ENCODE results near the gene ICA1. TPM values are rescaled to one million over a fixed set of nuclear protein-coding genes. Genes with fewer than 3 reads are reported as not detected.

ICA1 gene
- total and polyA plus RNA-seq, 2 of the 4 experiments (the other 2 are of a cell fraction) = not detected

GRCh38 chr7:8258166-8258565 is 3.8 kb downstream of the ICA1 start:
- Histone ChIP-seq H3K4me2 (ENCODE audit: low read depth, low read length) (no peak overlapping the region), H4K20me1 (ENCODE audit: insufficient read depth, low read length) (no peaks in the 10 kb centered on the region), H3K27ac (ENCODE audit: insufficient read depth, low read length) (no peak overlapping the region), H3K9ac (ENCODE audit: low read depth, low read length) (no peak overlapping the region), H3K4me1 (ENCODE audit: control insufficient read depth, insufficient read depth, low read length) (no peaks in the 10 kb centered on the region), H3K9me1 (ENCODE audit: insufficient read depth, low read length) (no peaks in the 10 kb centered on the region), H2AK9ac (replicated peaks; ENCODE audit: low read depth, low read length, poor library complexity) (no peak overlapping the region), H3K4ac (ENCODE audit: low read depth, low read length) (no peak overlapping the region), H2BK15ac (ENCODE audit: low read depth, low read length) (no peak overlapping the region), H3K4me3 (ENCODE audit: insufficient read depth, low read depth, low read length) (no peak overlapping the region), H3K27me3 (ENCODE audit: control insufficient read depth, insufficient read depth, low read length) (peaks cover 8% of the 10 kb centered on the region), H3K14ac (replicated peaks; ENCODE audit: low read depth, low read length) (no peak overlapping the region), H2BK20ac (ENCODE audit: low read depth, low read length) (no peak overlapping the region), H4K8ac (ENCODE audit: low read depth in 2 of 2, low read length in 2 of 2) (no peak overlapping the region), H3K23ac (ENCODE audit: low read depth, low read length) (no peak overlapping the region), H3K18ac (ENCODE audit: low read depth, low read length) (no peak overlapping the region), H3K36me3 (ENCODE audit: control insufficient read depth, insufficient read depth, low read length) (no peaks in the 10 kb centered on the region), H3K9me3 (ENCODE audit: control insufficient read depth, insufficient read depth, low read length) (peaks cover 2% of the 10 kb centered on the region; the same call in 1 of the 2 replicates), H4K91ac (ENCODE audit: insufficient read depth, low read depth, low read length) (no peak overlapping the region), H4K5ac (ENCODE audit: low read depth, low read length) (no peak overlapping the region), H3K79me1 (ENCODE audit: low read depth in 1 of 2, low read length in 2 of 2) (no peaks in the 10 kb centered on the region), H2AK5ac (ENCODE audit: low read depth, low read length) (no peak overlapping the region), H2BK120ac (ENCODE audit: low read depth, low read length) (no peak overlapping the region), H2AFZ (replicated peaks; ENCODE audit: low read length, poor library complexity) (no peak overlapping the region), H3K56ac (ENCODE audit: extremely low read depth, insufficient read depth, low read length) (no peak overlapping the region), H2BK5ac (ENCODE audit: low read depth, low read length, poor library complexity, severe bottlenecking) (no peak overlapping the region)
- DNase-seq (no peak), ATAC-seq (ENCODE audit: low read depth) (no peak)
- in situ Hi-C loops (cut with MboI; ENCODE audit: low sequenced_read_pairs) (no loop called here), intact Hi-C loops (cut with micrococcal nuclease) (no loop called here), dilution Hi-C loops (cut with HindIII; ENCODE audit: low sequenced_read_pairs, unreplicated experiment) (no loop called here)
- no TSS peak for BruUV-seq (replicated peaks)
- WGBS, 2 experiments (ENCODE audit: extremely low coverage in 2 of 2, insufficient read length in 1 of 2) = 100% methylated on average over 1 of the region's 4 CpGs; no CpG with 5 or more reads in 1 of the 2 experiments
- ChIA-PET CTCF (no interaction called here), POLR2A (ENCODE audit: unreplicated experiment) (no interaction called here)
- TF ChIP-seq USF2 (IDR thresholded peaks at IDR 0.05; ENCODE audit: low read depth, low read length) = no peak
- TF ChIP-seq MAZ (IDR thresholded peaks at IDR 0.05; ENCODE audit: borderline replicate concordance, low read depth, low read length) = no peak
- no peak for TF ChIP-seq CTCF (conservative IDR thresholded peaks at IDR 0.05; ENCODE audit: low read depth, low read length)
- no peak for TF ChIP-seq CEBPB (IDR thresholded peaks at IDR 0.05; ENCODE audit: low read depth, low read length)
- no peak for TF ChIP-seq RAD21 (IDR thresholded peaks at IDR 0.05; ENCODE audit: low read length)
- TF ChIP-seq POLR2A (IDR thresholded peaks at IDR 0.05; ENCODE audit: low read depth, low read length) = no peak
- no peak for TF ChIP-seq CHD1 (IDR thresholded peaks at IDR 0.05; ENCODE audit: low read depth, low read length)
- TF ChIP-seq BHLHE40 (IDR thresholded peaks at IDR 0.05; ENCODE audit: low read depth, low read length) = no peak

All from IMR-90 (cell line).